Bronchial epithelial cell (primary cell): ENCODE data around the gene RAB40C. TPM values are rescaled to one million over a fixed set of nuclear protein-coding genes. Genes with fewer than 3 reads are reported as not detected.

Experiments
- DNase-seq: peaks from one replicate; pipeline ENCODE4 v3.0.0-alpha.2; 2010; ENCODE audit warnings: low read depth
- FAIRE-seq: peaks from 2 replicates; lab custom pipeline; 2011; peaks lifted over from hg19 to GRCh38; lab: Jason Lieb, UNC
- H3K27me3 ChIP-seq: 2 replicates; pipeline ENCODE4 v1.5.1; 2011; ENCODE audit warnings: low read length; ENCODE audit not compliant: control insufficient read depth, insufficient read depth
- H3K36me3 ChIP-seq: 2 replicates; pipeline ENCODE4 v1.5.1; 2011; ENCODE audit warnings: low read length; ENCODE audit not compliant: control insufficient read depth, insufficient read depth
- H3K4me3 ChIP-seq: 2 replicates; pipeline ENCODE4 v1.5.1; 2011; ENCODE audit warnings: mild to moderate bottlenecking, low read depth, low read length, control low read depth
- CTCF ChIP-seq: IDR thresholded peaks from 2 replicates; pipeline ENCODE4 v1.5.1; 2011; ENCODE audit warnings: mild to moderate bottlenecking, moderate library complexity, low read length, control low read depth, inconsistent platforms; ENCODE audit not compliant: insufficient read depth, severe bottlenecking
- total RNA-seq: library from RNA; depleted of rRNA; stranded (reverse); fragments of >200 nt; gene quantifications from 2 replicates; pipeline ENCODE4 v1.2.1, GENCODE V29; 2014

Gene RAB40C
- total RNA-seq, 1 donor from 2014 or later: 10.8 TPM

- H3K27me3 ChIP-seq: no peaks in the 10 kb centered on the region
- TF ChIP-seq CTCF: no peak
- H3K4me3 ChIP-seq: peak overlapping the region; percentile 42
- no peak for DNase-seq
- no peak for FAIRE-seq
- peaks cover 24% of the 10 kb centered on the region for H3K36me3 ChIP-seq
Measured at GRCh38 chr16:677316-678190, 87.7 kb downstream of the RAB40C start.

GRCh38 chr16:678209-678857 lies 88.5 kb downstream of the RAB40C start:
- Histone ChIP-seq H3K4me3 (peak overlapping the region; percentile 42), H3K27me3 (no peaks in the 10 kb centered on the region), H3K36me3 (peaks cover 28% of the 10 kb centered on the region)
- FAIRE-seq (no peak), DNase-seq (no peak)
- TF ChIP-seq CTCF: no peak

Other genes with a start within 250 kb of the RAB40C start
- gene AXIN1, start 237.3 kb upstream of the RAB40C start, total RNA-seq: 49.0 and 49.5 TPM in 2 replicates
- 104 and 113 TPM in 2 replicates for gene MRPL28, start 219.5 kb upstream of the RAB40C start, total RNA-seq
- 44.2 and 46.3 TPM in 2 replicates for gene PGAP6, start 208.1 kb upstream of the RAB40C start, total RNA-seq
- 35.3 and 64.0 TPM in 2 replicates for gene NME4, start 192.9 kb upstream of the RAB40C start, total RNA-seq
- 3.7 and 7.6 TPM in 2 replicates for gene DECR2, start 188.2 kb upstream of the RAB40C start, total RNA-seq
- 9.6 and 10.5 TPM in 2 replicates for gene RAB11FIP3, start 164.4 kb upstream of the RAB40C start, total RNA-seq
- gene CAPN15, start 62.4 kb upstream of the RAB40C start, total RNA-seq: 27.1 and 31.9 TPM in 2 replicates
- gene PRR35, start 29.7 kb upstream of the RAB40C start, total RNA-seq: not detected in 2 replicates
- gene NHLRC4, start 23.1 kb upstream of the RAB40C start, total RNA-seq: under 0.01 TPM in 2 replicates
- gene PIGQ, start 20.1 kb upstream of the RAB40C start, total RNA-seq: 17.2 and 17.9 TPM in 2 replicates
- gene WFIKKN1, start 40.9 kb downstream of the RAB40C start, total RNA-seq: 0.13 TPM in 1 of 2 replicates, not detected in the other
- gene METTL26, start 46.2 kb downstream of the RAB40C start, total RNA-seq: 50.8 and 55.3 TPM in 2 replicates
- 30.2 and 45.0 TPM in 2 replicates for gene MCRIP2, start 51.8 kb downstream of the RAB40C start, total RNA-seq
- gene WDR90, start 59.3 kb downstream of the RAB40C start, total RNA-seq: 4.2 and 7.2 TPM in 2 replicates
- 44.5 and 52.4 TPM in 2 replicates for gene RHOT2, start 78.1 kb downstream of the RAB40C start, total RNA-seq
- 9.2 and 14.0 TPM in 2 replicates for gene RHBDL1, start 85.6 kb downstream of the RAB40C start, total RNA-seq
- 159 and 204 TPM in 2 replicates for gene STUB1, start 90.3 kb downstream of the RAB40C start, total RNA-seq
- 15.9 and 16.8 TPM in 2 replicates for gene JMJD8, start 94.3 kb downstream of the RAB40C start, total RNA-seq
- gene WDR24, start 100.3 kb downstream of the RAB40C start, total RNA-seq: 3.4 and 4.0 TPM in 2 replicates
- gene FBXL16, start 115.7 kb downstream of the RAB40C start, total RNA-seq: 0.53 and 0.64 TPM in 2 replicates
- gene METRN, start 125.1 kb downstream of the RAB40C start, total RNA-seq: 63.7 and 143 TPM in 2 replicates
- 23.3 and 35.0 TPM in 2 replicates for gene ANTKMT, start 131.1 kb downstream of the RAB40C start, total RNA-seq
- 0.90 and 1.6 TPM in 2 replicates for gene CCDC78, start 136.4 kb downstream of the RAB40C start, total RNA-seq
- 25.2 and 33.2 TPM in 2 replicates for gene HAGHL, start 137.0 kb downstream of the RAB40C start, total RNA-seq
- gene CIAO3, start 150.9 kb downstream of the RAB40C start, total RNA-seq: 33.2 and 43.1 TPM in 2 replicates
- gene MSLN, start 170.7 kb downstream of the RAB40C start, total RNA-seq: 2.6 and 4.5 TPM in 2 replicates
- gene RPUSD1, start 198.3 kb downstream of the RAB40C start, total RNA-seq: 20.9 and 27.4 TPM in 2 replicates
- 1.6 and 2.8 TPM in 2 replicates for gene CHTF18, start 198.6 kb downstream of the RAB40C start, total RNA-seq
- gene GNG13, start 210.7 kb downstream of the RAB40C start, total RNA-seq: not detected in 2 replicates